Measurements from ENCODE around the gene ENOX1. TPM values are rescaled to one million over a fixed set of nuclear protein-coding genes. Genes with fewer than 3 reads are reported as not detected.
"Not testable (repeated sequence)": the region's sequence is repeated elsewhere in the genome, so short reads cannot be mapped to it uniquely, and the experiment has no call there.

Gene ENOX1
- polyA plus RNA-seq, result not detected

GRCh38 chr13:43786766-43787517 lies at the start of gene ENOX1:
Gene ENOX1, minus strand, starts transcription at chr13:43786972.
- H3K36me3 Mint-ChIP-seq, result peaks cover 1% of the 10 kb centered on the region
- peak within 1 kb of the TSS; percentile 70 to 94 (median 82) for H3K4me3 Mint-ChIP-seq
- peaks cover 33% of the 10 kb centered on the region for H3K27me3 Mint-ChIP-seq
- H3K9me3 Mint-ChIP-seq, result no peaks in the 10 kb centered on the region
- no peak within 1 kb of the TSS for H3K27ac Mint-ChIP-seq
- H3K4me1 Mint-ChIP-seq, result peaks cover 7 to 13% (median 11%) of the 10 kb centered on the region in 3 donors

GRCh38 chr13:43835701-43836100 lies 48.9 kb upstream of the ENOX1 start:
- Mint-ChIP-seq H3K27me3 (no peaks in the 10 kb centered on the region), H3K9me3 (no peaks in the 10 kb centered on the region), H3K27ac (no peak overlapping the region), H3K4me3 (no peak overlapping the region), H3K36me3 (peaks cover under 1% of the 10 kb centered on the region), H3K4me1 (no peaks in the 10 kb centered on the region)

GRCh38 chr13:43831088-43831487 lies 44.3 kb upstream of the ENOX1 start:
- no peak overlapping the region for H3K27ac Mint-ChIP-seq
- H3K4me3 Mint-ChIP-seq, result no peak overlapping the region
- no peaks in the 10 kb centered on the region for H3K9me3 Mint-ChIP-seq
- H3K27me3 Mint-ChIP-seq, result no peaks in the 10 kb centered on the region
- H3K36me3 Mint-ChIP-seq, result no peaks in the 10 kb centered on the region
- no peaks in the 10 kb centered on the region for H3K4me1 Mint-ChIP-seq

- no peak overlapping the region for H3K27ac Mint-ChIP-seq
- no peak overlapping the region for H3K4me3 Mint-ChIP-seq
- no peaks in the 10 kb centered on the region for H3K9me3 Mint-ChIP-seq
- no peaks in the 10 kb centered on the region for H3K27me3 Mint-ChIP-seq
- no peaks in the 10 kb centered on the region for H3K36me3 Mint-ChIP-seq
- H3K4me1 Mint-ChIP-seq, result no peaks in the 10 kb centered on the region
Observed at GRCh38 chr13:43830497-43830881, 43.7 kb upstream of the ENOX1 start.

GRCh38 chr13:43824656-43825055 lies 37.9 kb upstream of the ENOX1 start:
- not testable (repeated sequence) for H3K4me3 Mint-ChIP-seq, H3K36me3 Mint-ChIP-seq, H3K4me1 Mint-ChIP-seq, H3K27me3 Mint-ChIP-seq, H3K9me3 Mint-ChIP-seq, H3K27ac Mint-ChIP-seq

- H3K4me3 Mint-ChIP-seq, result no peak overlapping the region
- peaks cover 0 to 3% (median 0%) of the 10 kb centered on the region in 3 donors for H3K9me3 Mint-ChIP-seq
- H3K4me1 Mint-ChIP-seq, result no peaks in the 10 kb centered on the region
- H3K36me3 Mint-ChIP-seq, result peaks cover 8% of the 10 kb centered on the region
- H3K27me3 Mint-ChIP-seq, result peaks cover 5% of the 10 kb centered on the region
- no peak overlapping the region for H3K27ac Mint-ChIP-seq
Observed at GRCh38 chr13:43822969-43823368, 36.2 kb upstream of the ENOX1 start.

- no peaks in the 10 kb centered on the region for H3K9me3 Mint-ChIP-seq
- H3K4me3 Mint-ChIP-seq, result no peak overlapping the region
- H3K4me1 Mint-ChIP-seq, result peaks cover 0 to 2% (median 0%) of the 10 kb centered on the region in 3 donors
- peaks cover 5% of the 10 kb centered on the region for H3K36me3 Mint-ChIP-seq
- H3K27ac Mint-ChIP-seq, result no peak overlapping the region
- peaks cover 13% of the 10 kb centered on the region for H3K27me3 Mint-ChIP-seq
Observed at GRCh38 chr13:43816401-43816889, 29.7 kb upstream of the ENOX1 start.

GRCh38 chr13:43815204-43815603 lies 28.4 kb upstream of the ENOX1 start:
- Mint-ChIP-seq H3K9me3 (no peaks in the 10 kb centered on the region), H3K4me1 (peaks cover 0 to 2% (median 0%) of the 10 kb centered on the region in 3 donors), H3K27ac (no peak overlapping the region), H3K27me3 (peaks cover 13% of the 10 kb centered on the region), H3K36me3 (peaks cover 3% of the 10 kb centered on the region), H3K4me3 (no peak overlapping the region)

- H3K9me3 Mint-ChIP-seq, result no peaks in the 10 kb centered on the region
- no peak overlapping the region for H3K27ac Mint-ChIP-seq
- H3K4me1 Mint-ChIP-seq, result no peaks in the 10 kb centered on the region
- H3K27me3 Mint-ChIP-seq, result peaks cover 3% of the 10 kb centered on the region
- H3K4me3 Mint-ChIP-seq, result no peak overlapping the region
- peaks cover 3% of the 10 kb centered on the region for H3K36me3 Mint-ChIP-seq
Observed at GRCh38 chr13:43808676-43809075, 21.9 kb upstream of the ENOX1 start.

- no peak overlapping the region for H3K27ac Mint-ChIP-seq
- H3K4me1 Mint-ChIP-seq, result no peaks in the 10 kb centered on the region
- H3K36me3 Mint-ChIP-seq, result no peaks in the 10 kb centered on the region
- no peaks in the 10 kb centered on the region for H3K9me3 Mint-ChIP-seq
- no peak overlapping the region for H3K4me3 Mint-ChIP-seq
- no peaks in the 10 kb centered on the region for H3K27me3 Mint-ChIP-seq
Observed at GRCh38 chr13:43805681-43806128, 18.9 kb upstream of the ENOX1 start.

GRCh38 chr13:43805071-43805468 lies 18.3 kb upstream of the ENOX1 start:
- no peak overlapping the region for H3K27ac Mint-ChIP-seq
- H3K36me3 Mint-ChIP-seq, result no peaks in the 10 kb centered on the region

GRCh38 chr13:43804461-43805070 lies 17.8 kb upstream of the ENOX1 start:
- Mint-ChIP-seq H3K4me3 (no peak overlapping the region), H3K27me3 (peaks cover under 1% of the 10 kb centered on the region), H3K36me3 (no peaks in the 10 kb centered on the region), H3K4me1 (no peaks in the 10 kb centered on the region), H3K9me3 (no peaks in the 10 kb centered on the region), H3K27ac (no peak overlapping the region)

More at GRCh38 chr13:43805071-43805468, 18.3 kb upstream of the ENOX1 start:
- no peaks in the 10 kb centered on the region for H3K9me3 Mint-ChIP-seq
- no peaks in the 10 kb centered on the region for H3K27me3 Mint-ChIP-seq
- H3K4me1 Mint-ChIP-seq, result no peaks in the 10 kb centered on the region
- H3K4me3 Mint-ChIP-seq, result no peak overlapping the region

- Mint-ChIP-seq H3K36me3 (no peaks in the 10 kb centered on the region), H3K27me3 (peaks cover 3% of the 10 kb centered on the region), H3K4me1 (no peaks in the 10 kb centered on the region), H3K27ac (no peak overlapping the region), H3K4me3 (no peak overlapping the region), H3K9me3 (no peaks in the 10 kb centered on the region)
Observed at GRCh38 chr13:43802511-43802910, 15.7 kb upstream of the ENOX1 start.

- no peak overlapping the region for H3K4me3 Mint-ChIP-seq
- H3K9me3 Mint-ChIP-seq, result no peaks in the 10 kb centered on the region
- no peaks in the 10 kb centered on the region for H3K4me1 Mint-ChIP-seq
- peak overlapping the region in 1 of 3 donors; percentile 73 for H3K27ac Mint-ChIP-seq
- peaks cover 3% of the 10 kb centered on the region for H3K27me3 Mint-ChIP-seq
- H3K36me3 Mint-ChIP-seq, result no peaks in the 10 kb centered on the region
Observed at GRCh38 chr13:43800828-43801227, 14.1 kb upstream of the ENOX1 start.

GRCh38 chr13:43799191-43799590 lies 12.4 kb upstream of the ENOX1 start:
- H3K4me1 Mint-ChIP-seq, result no peaks in the 10 kb centered on the region
- H3K27me3 Mint-ChIP-seq, result peaks cover 3% of the 10 kb centered on the region
- H3K4me3 Mint-ChIP-seq, result no peak overlapping the region
- no peaks in the 10 kb centered on the region for H3K9me3 Mint-ChIP-seq
- no peaks in the 10 kb centered on the region for H3K36me3 Mint-ChIP-seq
- H3K27ac Mint-ChIP-seq, result no peak overlapping the region

GRCh38 chr13:43797869-43798268 lies 11.1 kb upstream of the ENOX1 start:
- Mint-ChIP-seq H3K27me3 (peaks cover 3% of the 10 kb centered on the region), H3K4me3 (no peak overlapping the region), H3K27ac (no peak overlapping the region), H3K4me1 (no peaks in the 10 kb centered on the region), H3K9me3 (no peaks in the 10 kb centered on the region), H3K36me3 (no peaks in the 10 kb centered on the region)
